ENCODE results near the gene CCNT1.

DNA sequence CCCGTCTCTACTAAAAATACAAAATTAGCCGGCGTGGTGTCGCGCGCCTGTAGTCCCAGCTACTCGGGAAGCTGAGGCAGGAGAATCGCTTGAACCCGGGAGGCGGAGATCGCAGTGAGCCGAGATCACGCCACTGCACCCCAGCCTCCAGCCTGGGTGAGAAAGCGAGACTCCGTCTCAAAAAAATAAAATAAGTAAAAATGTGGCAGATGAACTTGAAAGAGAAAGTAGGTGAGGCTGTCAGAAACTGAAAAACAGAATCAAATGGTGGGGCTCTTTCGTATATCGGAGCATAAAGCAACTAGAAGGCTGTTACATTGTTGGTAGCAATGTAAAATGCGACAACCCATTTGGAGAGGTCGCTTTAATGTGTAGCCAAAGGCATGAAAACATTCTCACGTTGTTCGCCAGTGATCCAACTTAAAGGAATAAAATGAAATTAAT is 767 bp upstream of the CCNT1 start:
- TF ChIP-seq EZH2phosphoT487 (IDR thresholded peaks at IDR 0.05; ENCODE audit: insufficient read depth, low read depth): no peak
- no peak for TF ChIP-seq EZH2 (IDR thresholded peaks at IDR 0.05; ENCODE audit: insufficient read depth, poor library complexity, severe bottlenecking)
